NCI-H146 treated with DMSO at 0.1 percent for 48 hours (cell line): ENCODE measurements around the gene YKT6.
"Not testable (repeated sequence)": the region's sequence is repeated elsewhere in the genome, so short reads cannot be mapped to it uniquely, and the experiment has no call there.

Experiments used
- DNase-seq: peaks from one replicate; lab custom pipeline; 2025; ENCODE audit not compliant: unreplicated experiment; lab: John Stamatoyannopoulos, UW

Gene YKT6

DNA sequence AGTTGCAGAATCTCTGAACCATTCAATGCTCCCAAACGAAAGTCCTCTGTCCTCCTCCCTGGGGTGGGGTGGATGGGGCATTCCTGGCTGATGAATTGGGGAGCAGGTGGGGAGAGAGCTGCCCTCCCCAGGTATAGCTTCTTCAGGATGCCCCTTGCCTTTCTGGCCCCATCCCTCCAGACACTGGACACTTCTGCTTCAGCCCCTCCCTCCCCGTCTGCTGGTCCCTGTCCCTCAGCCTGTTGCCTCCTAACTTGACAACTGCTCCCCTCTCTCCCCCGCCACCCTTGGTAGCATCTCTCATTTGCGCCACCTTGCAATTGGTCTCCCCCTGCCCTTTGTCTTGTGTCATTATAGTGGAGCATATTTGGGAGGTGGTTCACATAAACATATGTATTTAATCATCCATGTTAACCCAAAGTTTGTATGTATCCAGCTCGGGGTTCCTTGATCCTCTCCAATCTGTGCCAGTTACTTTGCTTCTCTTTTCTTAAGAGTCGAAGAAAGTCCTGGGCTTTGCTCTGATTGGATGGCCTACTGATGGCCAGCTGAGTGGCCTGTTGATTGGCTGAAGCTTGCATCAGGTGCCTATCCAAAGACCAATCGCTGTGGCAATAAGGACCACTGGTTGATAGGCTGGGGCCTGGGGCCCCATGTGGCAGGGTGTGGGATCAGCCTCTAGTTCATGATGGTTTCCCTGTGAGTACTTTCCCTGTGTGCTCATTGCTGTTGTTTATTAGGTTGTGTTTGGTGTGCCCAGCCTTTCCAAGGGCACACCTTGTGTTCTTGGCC, 7.6 kb upstream of the YKT6 start:
- no peak for DNase-seq

DNA sequence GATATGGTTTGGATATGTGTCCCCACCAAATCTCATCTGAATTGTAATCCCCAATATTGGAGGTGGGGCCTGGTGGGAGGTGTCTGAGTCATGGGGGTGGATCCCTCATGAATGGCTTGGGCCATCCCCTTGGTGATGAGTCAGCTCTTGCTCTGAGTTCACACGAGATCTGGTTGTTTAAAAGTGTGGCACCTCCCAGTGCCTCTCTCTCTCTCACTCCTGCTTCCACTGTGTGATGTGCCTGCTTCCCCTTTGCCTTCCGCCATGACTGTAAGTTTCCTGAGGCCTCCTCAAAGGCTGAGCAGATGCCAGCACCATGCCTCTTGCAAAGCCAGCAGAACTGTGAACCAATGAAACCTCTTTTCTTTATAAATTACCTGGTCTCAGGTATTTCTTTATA, 6.7 kb upstream of the YKT6 start:
- DNase-seq = no peak

GRCh38 chr7:44194562-44195145, 6.1 kb upstream of the YKT6 start:
- DNase-seq = no peak

DNA sequence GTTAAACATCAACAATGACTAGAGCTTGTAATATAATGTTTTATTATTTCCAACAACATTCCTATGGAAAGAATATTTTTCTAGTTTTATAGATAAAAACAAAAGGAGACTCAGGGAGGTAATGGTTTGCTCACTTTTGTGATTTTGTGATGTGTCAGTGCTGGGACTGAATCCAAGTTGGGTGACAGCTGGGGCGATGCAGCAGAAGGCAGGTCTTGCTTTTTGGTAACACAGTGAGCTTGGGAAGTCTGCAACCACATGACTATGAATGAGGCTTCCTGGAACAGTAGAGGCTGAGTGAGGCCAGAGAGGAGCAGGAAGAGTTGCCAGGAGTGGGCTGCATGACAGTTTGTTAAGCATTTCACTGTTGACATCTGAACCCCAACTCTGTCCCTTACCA, 4.9 kb upstream of the YKT6 start:
- DNase-seq = no peak

DNA sequence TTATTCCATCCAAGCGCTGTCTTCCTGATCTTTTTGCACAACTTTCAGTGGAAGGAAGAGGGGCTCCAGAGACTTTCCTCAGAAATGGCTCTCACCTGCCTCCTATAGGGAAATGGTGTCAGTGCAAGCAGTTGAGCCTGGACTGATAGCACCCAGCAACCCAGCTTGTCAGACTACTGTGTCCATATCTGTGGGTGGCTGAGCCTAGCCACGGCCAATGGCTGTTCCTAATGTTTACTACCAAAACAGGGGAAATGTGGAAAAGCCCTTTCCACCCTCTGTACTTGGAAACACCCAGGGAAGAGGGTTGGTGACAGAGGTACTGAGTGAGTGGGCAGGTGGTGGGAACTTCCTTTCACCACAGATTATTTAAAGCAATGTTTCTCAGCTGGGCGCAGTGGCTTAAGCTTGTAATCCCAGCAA, 4.3 kb upstream of the YKT6 start:
- peak; percentile 41 for DNase-seq

DNA sequence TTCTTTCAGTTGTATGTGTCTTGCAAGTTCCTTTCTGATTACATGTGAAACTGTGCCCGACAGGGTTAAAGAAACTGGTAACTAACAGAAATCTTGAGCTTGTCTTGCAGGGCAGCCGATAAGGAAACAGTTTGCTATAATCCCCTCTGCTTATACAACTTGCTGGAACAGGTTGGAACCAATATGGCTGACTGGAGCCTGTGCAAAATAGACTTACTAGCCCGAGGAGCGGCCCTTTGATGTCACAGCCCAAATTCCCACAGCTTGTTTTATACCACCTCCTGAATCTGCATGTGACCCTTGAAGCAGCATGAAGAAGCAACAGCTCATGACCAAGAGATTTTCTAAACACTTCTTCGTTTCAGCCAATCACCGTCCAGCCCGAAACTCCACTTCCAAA, 3.3 kb upstream of the YKT6 start:
- no peak for DNase-seq

DNA sequence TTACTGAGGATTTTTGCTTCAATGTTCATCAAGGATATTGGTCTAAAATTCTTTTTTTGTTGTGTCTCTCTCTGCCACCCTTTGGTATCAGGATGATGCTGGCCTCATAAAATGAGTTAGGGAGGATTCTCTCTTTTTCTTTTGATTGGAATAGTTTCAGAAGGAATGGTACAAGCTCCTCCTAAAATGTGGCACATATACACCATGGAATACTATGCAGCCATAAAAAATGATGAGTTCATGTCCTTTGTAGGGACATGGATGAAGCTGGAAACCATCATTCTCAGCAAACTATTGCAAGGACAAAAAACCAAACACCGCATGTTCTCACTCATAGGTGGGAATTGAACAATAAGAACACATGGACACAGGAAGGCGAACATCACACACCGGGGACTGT, 615 bp upstream of the YKT6 start:
- not testable (repeated sequence) for DNase-seq

GRCh38 chr7:44201813-44202212, 1.0 kb downstream of the YKT6 start:
- DNase-seq = no peak

DNA sequence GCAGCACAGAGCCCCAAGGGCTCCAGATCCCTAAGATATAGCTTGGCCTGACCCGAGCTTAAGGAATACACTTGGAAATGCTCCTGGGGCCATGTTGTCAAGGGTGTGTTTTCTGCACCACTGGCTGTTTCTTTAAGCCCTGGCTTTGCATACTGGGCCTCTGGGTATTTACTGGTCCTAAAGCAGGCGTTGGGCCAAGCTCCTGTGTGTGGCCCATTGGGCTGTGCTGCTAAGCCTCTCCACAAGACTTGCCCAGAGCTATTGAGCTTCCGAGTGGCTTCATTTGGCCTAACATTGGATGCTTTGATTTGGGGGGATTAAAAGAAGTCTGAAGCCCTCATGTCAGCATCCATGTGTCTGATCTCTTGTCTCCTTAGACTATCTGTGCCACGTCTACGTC, 5.2 kb downstream of the YKT6 start:
- no peak for DNase-seq

- no peak for DNase-seq
These were observed 7.3 kb downstream of the YKT6 start for GRCh38 chr7:44208085-44208484.

- no peak for DNase-seq
These were observed 9.3 kb downstream of the YKT6 start for GRCh38 chr7:44210107-44210506.

GRCh38 chr7:44211126-44211675, 10.4 kb downstream of the YKT6 start:
- DNase-seq = no peak

- no peak for DNase-seq
These were observed 11.2 kb downstream of the YKT6 start for GRCh38 chr7:44212018-44212417.

DNA sequence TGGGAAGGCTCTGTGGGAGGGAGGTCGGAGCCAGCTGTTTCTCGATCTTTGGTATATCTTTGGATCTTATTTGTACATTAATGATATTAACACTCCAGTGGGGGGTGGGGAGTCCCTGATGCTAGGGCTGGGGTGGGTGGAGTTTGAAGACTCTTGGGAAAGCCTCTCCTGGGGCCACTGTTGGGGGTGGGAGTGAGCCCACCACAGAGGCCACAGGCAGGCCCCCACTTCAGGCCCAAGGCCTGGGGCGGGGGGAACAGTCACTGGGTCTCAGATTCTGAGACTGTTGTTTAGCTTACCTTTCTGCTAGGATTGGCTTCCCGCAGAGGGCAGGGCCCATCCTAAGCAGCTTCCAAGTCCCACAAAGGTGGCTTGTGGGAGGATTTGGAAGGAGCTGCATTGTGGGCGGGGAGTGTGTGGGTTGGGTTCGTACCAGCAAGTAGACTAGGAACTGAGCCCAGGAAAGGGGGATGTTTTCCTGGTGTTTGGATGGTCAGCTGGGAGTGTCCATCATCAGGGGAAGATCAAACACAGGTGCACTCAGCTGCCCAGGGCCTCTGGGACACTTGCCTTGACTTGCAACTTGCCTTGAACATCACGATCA, 11.9 kb downstream of the YKT6 start:
- DNase-seq = no peak

DNA sequence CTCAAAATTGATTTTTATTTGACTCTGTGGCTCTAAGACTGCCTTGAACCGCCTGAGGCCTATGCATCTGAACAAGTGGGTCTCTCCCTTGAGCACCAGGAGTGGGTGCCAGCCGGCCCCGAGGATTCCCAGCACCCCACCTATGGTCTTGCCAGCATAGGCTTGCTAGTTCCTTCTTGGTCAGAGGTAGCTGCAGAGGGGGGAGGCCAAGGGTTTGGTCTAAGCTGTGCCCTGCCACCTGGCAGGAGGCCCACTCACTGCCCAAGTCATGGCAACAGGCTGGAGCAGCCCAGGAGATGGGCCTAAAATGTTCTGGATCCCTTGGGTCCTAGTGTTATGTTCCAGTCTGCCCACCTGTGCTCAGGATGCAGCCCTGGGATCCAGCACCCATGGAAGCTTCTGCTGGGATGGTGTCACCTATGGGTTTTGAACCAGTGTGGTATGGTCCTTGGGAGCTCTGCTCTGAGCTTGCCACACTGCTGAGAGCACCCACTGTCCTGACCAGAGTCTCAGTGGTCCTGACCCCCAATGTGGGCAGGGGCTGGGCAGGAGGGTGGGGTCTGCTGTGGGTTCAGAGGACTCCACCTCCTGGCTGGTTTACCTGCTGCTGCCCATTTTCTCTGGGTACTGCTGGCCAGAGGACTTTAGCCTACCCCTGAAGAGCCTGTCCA, 12.6 kb downstream of the YKT6 start:
- no peak for DNase-seq

GRCh38 chr7:44213877-44214388, 13.2 kb downstream of the YKT6 start:
- no peak for DNase-seq

GRCh38 chr7:44215531-44215930, 14.8 kb downstream of the YKT6 start:
- DNase-seq = peak; percentile 63

DNA sequence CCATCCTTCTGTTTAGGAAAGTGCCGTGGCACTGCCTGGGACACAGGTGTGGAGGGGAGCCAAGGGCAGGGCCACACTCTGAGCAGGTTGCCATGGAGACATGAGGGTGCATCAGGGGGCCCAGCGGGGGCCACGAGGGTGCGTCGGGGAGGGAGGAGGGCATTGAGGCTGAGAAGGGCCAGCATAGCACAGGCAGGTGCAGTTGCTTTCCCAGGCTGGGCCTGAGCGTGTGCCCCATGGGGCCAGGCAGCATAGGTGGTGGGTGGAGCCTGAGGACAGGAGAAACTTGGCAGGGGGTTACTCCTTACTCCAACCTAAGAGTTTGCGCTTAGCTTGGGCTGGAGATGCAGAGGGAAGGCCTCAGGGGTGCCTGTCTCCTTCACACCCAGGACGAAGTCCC, 15.2 kb downstream of the YKT6 start:
- DNase-seq = peak; percentile 62

DNA sequence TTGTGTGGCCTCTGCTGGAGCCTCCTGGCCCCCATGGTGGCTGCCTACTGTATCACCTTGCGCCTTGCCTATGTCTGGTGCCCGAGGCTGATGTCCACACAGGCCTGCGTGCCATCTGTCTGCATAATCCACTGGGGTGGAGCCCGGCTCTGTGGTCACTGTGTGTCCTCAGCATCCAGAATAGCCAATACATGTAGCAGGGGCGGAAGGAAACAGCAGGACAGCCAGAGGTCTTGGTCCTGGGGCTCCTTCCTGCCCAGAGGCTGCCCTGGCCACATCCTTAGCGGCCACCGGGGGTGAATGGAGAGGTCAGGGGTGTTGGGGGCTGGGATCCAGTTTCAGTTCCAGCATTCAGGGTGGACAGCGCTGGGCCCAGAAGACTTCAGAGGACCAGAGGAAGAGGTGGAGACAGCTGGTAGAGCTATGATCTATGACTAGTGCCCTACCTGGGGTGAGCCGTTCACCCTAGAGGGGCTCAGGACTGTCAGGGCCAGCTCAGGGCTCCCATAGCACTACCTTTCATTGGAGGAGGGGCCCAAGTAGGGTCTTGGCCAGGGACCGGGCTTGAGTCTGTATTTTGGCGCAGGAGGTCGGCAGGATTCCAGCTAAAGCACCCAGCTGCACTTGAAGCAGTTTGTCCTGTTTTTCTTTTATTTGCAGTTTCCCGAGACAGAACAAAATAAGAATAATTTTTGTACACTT, 15.9 kb downstream of the YKT6 start:
- DNase-seq = no peak

DNA sequence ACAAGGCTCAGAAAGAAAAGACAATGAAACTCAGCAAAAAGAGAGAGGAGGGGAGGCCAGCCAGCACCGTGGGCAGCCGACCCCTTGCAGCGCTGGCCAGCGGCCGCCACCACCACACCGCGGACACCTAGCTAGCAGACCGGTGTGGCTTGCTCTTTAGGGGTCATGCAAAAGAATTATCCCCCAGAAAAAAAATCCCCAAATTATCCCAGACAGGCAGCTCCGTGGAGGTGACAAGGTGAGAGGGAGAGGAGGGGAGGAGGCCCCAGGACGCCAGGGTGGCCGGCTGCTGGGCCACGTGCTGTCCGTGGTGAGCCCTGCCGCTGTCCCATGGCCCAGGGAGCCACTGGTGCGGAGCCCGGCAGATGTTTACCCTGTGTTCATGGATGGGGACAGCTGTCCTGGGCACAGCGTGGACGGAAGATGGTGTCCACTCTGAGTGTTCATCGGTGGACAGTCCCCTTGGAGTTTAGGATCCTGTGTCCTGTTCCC, 16.5 kb downstream of the YKT6 start:
- DNase-seq = no peak
